Heart right ventricle (tissue), 16 donors: Measurements from ENCODE around the gene ADGRA1. TPM values are rescaled to one million over a fixed set of nuclear protein-coding genes. Genes with fewer than 3 reads are reported as not detected.

Experiments used
- ATAC-seq, 8 donors: fragments of 200-7000 bp; cut with Tn5 transposase; one replicate each; pipeline ENCODE4 v1.9.1; 2020; ENCODE audit warnings: mild to moderate bottlenecking in 8 of 8, moderate library complexity in 8 of 8, moderate number of reproducible peaks in 1 of 8
- DNase-seq, 2 donors: peaks; one replicate each; pipeline ENCODE4 v3.0.0-alpha.2; 2020
- H3K27ac ChIP-seq, 10 donors: fragments of 200-600 bp; sonication (generic) in 2 of 10; one replicate each; pipeline versions ENCODE4 v1.5.0 to v1.8.0; 2020 to 2022; ENCODE audit warnings: mild to moderate bottlenecking in 3 of 10
- H3K27me3 ChIP-seq, 7 donors: fragments of 200-600 bp; one replicate each; pipeline ENCODE4 v1.8.0; 2021 to 2022; ENCODE audit warnings: mild to moderate bottlenecking in 2 of 7
- H3K36me3 ChIP-seq, 9 donors: fragments of 200-600 bp; sonication (generic) in 1 of 9; one replicate each; pipeline versions ENCODE4 v1.5.0 to v1.8.0; 2020 to 2022; ENCODE audit warnings: mild to moderate bottlenecking in 2 of 9
- H3K4me1 ChIP-seq, 9 donors: fragments of 200-600 bp; sonication (generic) in 1 of 9; one replicate each; pipeline versions ENCODE4 v1.5.0 to v1.8.0; 2020 to 2022; ENCODE audit warnings: mild to moderate bottlenecking in 4 of 9
- H3K4me3 ChIP-seq, 10 donors: fragments of 200-600 bp; sonication (generic) in 2 of 10; one replicate each; pipeline versions ENCODE4 v1.5.0 to v1.8.0; 2020 to 2022; ENCODE audit warnings: mild to moderate bottlenecking in 7 of 10, moderate library complexity in 2 of 10
- H3K9me3 ChIP-seq, 11 donors: fragments of 200-600 bp in 10 of 11; sonication (generic) in 2 of 11; one replicate each; pipeline versions ENCODE4 v1.5.0 to v1.8.0; 2013 to 2022; ENCODE audit warnings: mild to moderate bottlenecking in 2 of 11, control low read depth in 1 of 11, moderate library complexity in 1 of 11
- WGBS, 2 donors: extraction: QIAGEN DNeasy Blood & Tissue Kit; methylation state at CpG; one replicate each; pipeline ENCODE4 v1.1.7; 2013; ENCODE audit warnings: inconsistent platforms in 1 of 2; 5-methylcytosine and 5-hydroxymethylcytosine counted together
- intact Hi-C, 10 donors: fragments of 100-400 bp; cut with DNase I; formaldehyde crosslinking; loops; one replicate each; pipeline versions ENCODE4 v1.11.1 to v1.14.2; 2022
- polyA plus RNA-seq, 2 donors: library from polyadenylated mRNA; stranded (reverse); fragments of 200-250 nt; gene quantifications; one replicate each; pipeline ENCODE4 v1.2.3, GENCODE V29; 2013
- total RNA-seq, 10 donors: library from RNA; stranded (reverse); fragmentation: NEBNext Ultra II Directional in 3 of 10; extraction: Animal tissue kit (Norgen Biotek cat#: 25700) in 3 of 10; gene quantifications; one replicate each; pipeline versions ENCODE4 v1.2.1 to v1.2.4, GENCODE V29; 2021 to 2023
- TF ChIP-seq, protein P1 (sequence below), 9 donors: fragments of 200-600 bp; sonication (generic) in 2 of 9; IDR thresholded peaks; one replicate each; pipeline versions ENCODE4 v1.5.0 to v1.8.0; 2021 to 2022; ENCODE audit warnings: antibody characterized with exemption in 9 of 9, mild to moderate bottlenecking in 5 of 9, moderate library complexity in 1 of 9
- donor health status: Arrhythmogenic right ventricular cardiomyopathy.
- donor health status: ischemic (EF 13 %, LVEDD 7.1; RV severe dilation, severe dysfunction).
- donor health status: healthy with polysubstance abuse.
- donor health status: DM: no; HTN: yes; CAD: no.
- donor health status: DM: no; HTN: no; CAD: no.
- donor health status: ischemic (EF 25% LVEDD 6.9; RV normal size, moderate dysfunction).
- donor health status: ischemic (EF 25% LVEDD 5.7; RV mildly dilated, moderate dysfunction).
- donor health status: healthy.
- donor health status: DM: yes; HTN: yes; CAD: no.
- donor health status: Ischemic cardiomyopathy.
- donor health status: ischemic (EF 35%, LVEDD 5.7; RV mildly dilated, moderate dysfunction).
- donor health status: nonischemic (EF 11% LVEDD 7.7; RV severe dilation, severe dysfunction).
- donor health status: DM: yes; HTN: yes; CAD: no.
- donor health status: PGD.
- donor health status: ischemic (EF 29% LVEDD 5.4; RV normal size, mild dysfunction).
- donor health status: nonischemic (EF 23%, LVEDD 6.1; RV moderate dilation, normal function).

ADGRA1 gene
- total and polyA plus RNA-seq, 12 donors = under 0.01 to 0.21 (median 0.11) TPM; not detected in 6

GRCh38 chr10:133167693-133168616, 80.2 kb downstream of the ADGRA1 start:
- H3K9me3 ChIP-seq = no peaks in the 10 kb centered on the region
- TF ChIP-seq, protein P1, sequence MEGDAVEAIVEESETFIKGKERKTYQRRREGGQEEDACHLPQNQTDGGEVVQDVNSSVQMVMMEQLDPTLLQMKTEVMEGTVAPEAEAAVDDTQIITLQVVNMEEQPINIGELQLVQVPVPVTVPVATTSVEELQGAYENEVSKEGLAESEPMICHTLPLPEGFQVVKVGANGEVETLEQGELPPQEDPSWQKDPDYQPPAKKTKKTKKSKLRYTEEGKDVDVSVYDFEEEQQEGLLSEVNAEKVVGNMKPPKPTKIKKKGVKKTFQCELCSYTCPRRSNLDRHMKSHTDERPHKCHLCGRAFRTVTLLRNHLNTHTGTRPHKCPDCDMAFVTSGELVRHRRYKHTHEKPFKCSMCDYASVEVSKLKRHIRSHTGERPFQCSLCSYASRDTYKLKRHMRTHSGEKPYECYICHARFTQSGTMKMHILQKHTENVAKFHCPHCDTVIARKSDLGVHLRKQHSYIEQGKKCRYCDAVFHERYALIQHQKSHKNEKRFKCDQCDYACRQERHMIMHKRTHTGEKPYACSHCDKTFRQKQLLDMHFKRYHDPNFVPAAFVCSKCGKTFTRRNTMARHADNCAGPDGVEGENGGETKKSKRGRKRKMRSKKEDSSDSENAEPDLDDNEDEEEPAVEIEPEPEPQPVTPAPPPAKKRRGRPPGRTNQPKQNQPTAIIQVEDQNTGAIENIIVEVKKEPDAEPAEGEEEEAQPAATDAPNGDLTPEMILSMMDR (IDR thresholded peaks at IDR 0.05) = no peak
- H3K27me3 ChIP-seq = peaks cover 0 to 51% (median 39%) of the 10 kb centered on the region in 7 donors
- no peak overlapping the region for H3K4me3 ChIP-seq
- 86% methylated on average over 35 to 37 of the region's 37 CpGs for WGBS, 2 donors
- H3K27ac ChIP-seq = no peak overlapping the region
- no peaks in the 10 kb centered on the region for H3K4me1 ChIP-seq
- ATAC-seq (no peak), DNase-seq (no peak)
- intact Hi-C loops = no loop called here
- no peaks in the 10 kb centered on the region for H3K36me3 ChIP-seq

DNA sequence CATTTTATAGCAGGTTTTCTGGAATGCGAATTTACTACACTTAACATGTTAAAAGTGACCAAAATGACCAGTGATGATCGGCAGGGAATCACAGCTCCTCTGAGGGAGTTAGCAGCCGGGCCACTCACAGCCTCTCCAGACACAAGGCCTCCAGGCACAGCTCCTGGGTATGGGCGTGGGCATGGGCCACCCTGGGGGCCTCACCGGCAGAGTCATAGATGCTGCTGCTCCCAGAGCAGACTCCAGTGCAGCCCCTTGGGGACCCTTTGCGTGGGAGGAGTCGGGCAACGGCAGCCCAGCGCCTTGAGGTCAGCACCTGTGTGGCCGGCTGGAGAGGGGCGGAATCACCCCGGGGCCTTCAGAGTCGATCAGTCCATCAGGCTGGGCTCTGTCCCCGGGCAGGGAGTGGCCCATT, 80.9 kb downstream of the ADGRA1 start:
- TF ChIP-seq, protein P1 (IDR thresholded peaks at IDR 0.05) = no peak
- intact Hi-C loops = no loop called here
- no peak for ATAC-seq
- no peak overlapping the region for H3K27ac ChIP-seq
- no peak for DNase-seq
- no peak overlapping the region for H3K4me3 ChIP-seq
- WGBS, 2 donors = 84% methylated on average over 14 of the region's 14 CpGs
- no peaks in the 10 kb centered on the region for H3K9me3 ChIP-seq
- no peaks in the 10 kb centered on the region for H3K4me1 ChIP-seq
- H3K27me3 ChIP-seq = peaks cover 0 to 47% (median 33%) of the 10 kb centered on the region in 7 donors
- no peaks in the 10 kb centered on the region for H3K36me3 ChIP-seq

DNA sequence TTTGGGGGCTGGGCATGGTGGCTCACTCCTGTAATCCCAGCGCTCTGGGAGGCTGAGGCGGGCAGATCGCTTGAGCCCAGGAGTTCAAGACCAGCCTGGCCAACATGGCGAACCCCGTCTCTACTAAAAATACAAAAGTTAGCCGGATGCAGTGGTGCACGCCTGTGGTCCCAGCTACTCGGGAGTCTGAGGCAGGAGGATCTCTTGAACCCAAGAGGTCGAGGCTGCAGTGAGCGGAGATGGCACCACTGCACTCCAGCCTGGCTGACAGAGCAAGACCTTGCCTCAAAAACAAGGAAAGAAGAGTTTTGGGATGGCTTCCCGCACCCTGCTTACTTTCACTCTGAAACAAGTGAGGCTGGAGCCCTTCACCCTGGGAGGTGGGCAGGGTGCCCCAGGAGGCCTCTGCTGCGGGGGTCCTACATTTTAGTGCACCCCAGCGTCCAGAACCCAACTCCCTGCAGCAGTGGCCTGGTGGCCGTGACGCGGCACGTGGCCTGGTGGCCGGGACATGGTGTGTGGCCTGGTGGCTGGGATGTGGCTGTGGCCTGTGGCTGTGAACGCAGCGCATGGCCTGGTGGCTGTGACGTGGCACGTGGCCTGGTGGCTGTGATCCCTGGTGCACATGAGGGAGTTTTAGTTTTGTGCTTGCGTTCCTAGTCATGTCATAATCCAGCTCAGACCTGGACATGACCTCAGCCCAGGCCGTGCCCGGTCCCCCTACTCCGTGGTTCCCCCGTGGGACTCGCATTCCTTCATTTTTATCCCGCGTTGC, 81.6 kb downstream of the ADGRA1 start:
- no peak overlapping the region for H3K27ac ChIP-seq
- ATAC-seq (no peak), DNase-seq (no peak)
- intact Hi-C loops = no loop called here
- H3K4me3 ChIP-seq = no peak overlapping the region
- no peaks in the 10 kb centered on the region for H3K9me3 ChIP-seq
- TF ChIP-seq, protein P1 (IDR thresholded peaks at IDR 0.05) = no peak
- no peaks in the 10 kb centered on the region for H3K4me1 ChIP-seq
- WGBS, 2 donors = 94% methylated on average over 30 of the region's 30 CpGs
- peaks cover 0 to 40% (median 29%) of the 10 kb centered on the region in 7 donors for H3K27me3 ChIP-seq
- no peaks in the 10 kb centered on the region for H3K36me3 ChIP-seq

DNA sequence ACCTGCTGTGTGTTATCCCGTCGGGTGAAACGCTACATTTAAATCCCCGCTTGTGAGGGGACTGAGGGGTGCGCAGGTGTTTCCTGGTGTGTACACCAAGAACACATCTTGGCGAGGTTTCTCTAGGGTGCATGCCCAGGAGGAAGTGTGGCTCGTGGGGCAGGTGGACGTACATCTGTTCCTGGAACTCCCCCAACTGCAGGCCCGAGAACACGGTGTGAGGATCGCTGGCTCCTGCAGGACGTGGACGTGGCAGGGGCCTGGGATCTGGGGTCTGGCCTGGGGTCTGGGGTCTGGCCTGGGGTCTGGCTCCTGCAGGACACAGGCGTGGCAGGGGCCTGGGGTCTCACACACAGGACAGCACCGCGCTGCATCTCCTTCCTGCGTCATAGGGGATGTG, 82.4 kb downstream of the ADGRA1 start:
- DNase-seq = no peak
- Histone ChIP-seq H3K27me3 (peaks cover 0 to 32% (median 22%) of the 10 kb centered on the region in 7 donors), H3K27ac (no peak overlapping the region), H3K9me3 (no peaks in the 10 kb centered on the region), H3K36me3 (no peaks in the 10 kb centered on the region), H3K4me3 (no peak overlapping the region), H3K4me1 (no peaks in the 10 kb centered on the region)
- WGBS, 2 donors = 82 to 89% methylated on average over 17 of the region's 17 CpGs
- TF ChIP-seq, protein P1 (IDR thresholded peaks at IDR 0.05) = no peak
- no peak for ATAC-seq
- intact Hi-C loops = no loop called here
